AG04450 (cell line): ENCODE measurements around the gene RABGAP1L. TPM values are rescaled to one million over a fixed set of nuclear protein-coding genes. Genes with fewer than 3 reads are reported as not detected.

Source experiments
- CTCF ChIA-PET: fragments of 300-600, 350-600 bp; formaldehyde crosslinking; extraction: SDS; loops from one replicate; lab custom pipeline; 2022; ENCODE audit warnings: antibody characterized with exemption, inconsistent platforms; lab: Charles Lee
- POLR2A ChIA-PET: fragments of 350-600 bp; formaldehyde crosslinking; extraction: SDS; loops from one replicate; lab custom pipeline; 2021; ENCODE audit warnings: antibody characterized with exemption, inconsistent platforms; lab: Yijun Ruan, JAX
- DNase-seq: peaks from one replicate; pipeline ENCODE4 v3.0.0-alpha.2; 2011; ENCODE audit warnings: low read depth, low spot score
- H3K27ac ChIP-seq: one replicate; pipeline ENCODE4 v1.5.1; 2012; ENCODE audit warnings: low read depth, low read length, control low read depth
- H3K27me3 ChIP-seq: one replicate; pipeline ENCODE4 v1.6.0; 2012; ENCODE audit warnings: low read length; ENCODE audit not compliant: control insufficient read depth, insufficient read depth
- H3K4me3 ChIP-seq: 2 replicates; pipeline ENCODE4 v1.5.1; 2011; ENCODE audit warnings: mild to moderate bottlenecking, low read depth, low read length, control low read depth
- H3K9me3 ChIP-seq: 2 replicates; pipeline ENCODE4 v1.5.1; 2012; ENCODE audit warnings: low read length; ENCODE audit not compliant: control insufficient read depth, insufficient read depth
- polyA plus RNA-seq: library from polyadenylated mRNA; depleted of rRNA; stranded (reverse); fragments of >200 nt; gene quantifications from 2 replicates; pipeline ENCODE4 v1.2.3, GENCODE V29; 2011
- TF ChIP-seq, protein P1 (sequence below): IDR thresholded peaks from 2 replicates; pipeline ENCODE4 v1.5.1; 2011; ENCODE audit warnings: low read depth, low read length, control low read depth, inconsistent platforms

RABGAP1L gene
- polyA plus RNA-seq, 1 experiment = 21.2 TPM

DNA sequence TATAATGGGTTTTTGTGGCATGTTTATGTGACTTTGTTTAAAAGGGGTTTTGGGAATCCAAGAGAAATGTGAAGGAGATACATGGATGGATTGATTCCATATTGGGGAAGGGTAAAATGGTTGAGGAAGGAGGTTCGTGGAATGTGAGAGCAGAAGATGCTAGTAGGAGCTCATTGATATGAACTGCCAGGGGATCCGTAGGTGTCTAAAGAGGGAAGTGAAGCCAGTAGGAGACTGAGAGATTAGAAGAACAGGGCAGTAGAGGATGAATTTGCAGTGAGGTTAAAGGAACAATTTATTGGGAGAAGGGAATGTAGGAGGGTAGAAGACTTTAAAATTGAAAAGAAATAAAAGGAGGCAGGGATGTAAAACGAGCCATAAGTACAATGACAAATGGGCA, 541.0 kb downstream of the RABGAP1L start:
- POLR2A ChIA-PET = no interaction called here
- H3K27ac ChIP-seq = no peak overlapping the region
- H3K27me3 ChIP-seq = no peaks in the 10 kb centered on the region
- TF ChIP-seq, protein P1, sequence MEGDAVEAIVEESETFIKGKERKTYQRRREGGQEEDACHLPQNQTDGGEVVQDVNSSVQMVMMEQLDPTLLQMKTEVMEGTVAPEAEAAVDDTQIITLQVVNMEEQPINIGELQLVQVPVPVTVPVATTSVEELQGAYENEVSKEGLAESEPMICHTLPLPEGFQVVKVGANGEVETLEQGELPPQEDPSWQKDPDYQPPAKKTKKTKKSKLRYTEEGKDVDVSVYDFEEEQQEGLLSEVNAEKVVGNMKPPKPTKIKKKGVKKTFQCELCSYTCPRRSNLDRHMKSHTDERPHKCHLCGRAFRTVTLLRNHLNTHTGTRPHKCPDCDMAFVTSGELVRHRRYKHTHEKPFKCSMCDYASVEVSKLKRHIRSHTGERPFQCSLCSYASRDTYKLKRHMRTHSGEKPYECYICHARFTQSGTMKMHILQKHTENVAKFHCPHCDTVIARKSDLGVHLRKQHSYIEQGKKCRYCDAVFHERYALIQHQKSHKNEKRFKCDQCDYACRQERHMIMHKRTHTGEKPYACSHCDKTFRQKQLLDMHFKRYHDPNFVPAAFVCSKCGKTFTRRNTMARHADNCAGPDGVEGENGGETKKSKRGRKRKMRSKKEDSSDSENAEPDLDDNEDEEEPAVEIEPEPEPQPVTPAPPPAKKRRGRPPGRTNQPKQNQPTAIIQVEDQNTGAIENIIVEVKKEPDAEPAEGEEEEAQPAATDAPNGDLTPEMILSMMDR = no peak
- H3K9me3 ChIP-seq = no peaks in the 10 kb centered on the region
- H3K4me3 ChIP-seq = no peak overlapping the region
- CTCF ChIA-PET = interaction anchor here (1.3 to 3.2 kb wide), 3 partner anchors 9 to 438 kb away, joined by 3 to 11 read pairs (median 6); no protein-coding TSS in a partner anchor
- DNase-seq = no peak

GRCh38 chr1:174700775-174701174, 541.5 kb downstream of the RABGAP1L start:
- Histone ChIP-seq H3K27me3 (no peaks in the 10 kb centered on the region), H3K4me3 (no peak overlapping the region), H3K9me3 (no peaks in the 10 kb centered on the region), H3K27ac (no peak overlapping the region)
- no peak for DNase-seq
- ChIA-PET POLR2A (no interaction called here), CTCF (interaction anchor here (1.3 to 3.2 kb wide), 3 partner anchors 9 to 438 kb away, joined by 3 to 11 read pairs (median 6); no protein-coding TSS in a partner anchor)
- TF ChIP-seq, protein P1 = no peak

DNA sequence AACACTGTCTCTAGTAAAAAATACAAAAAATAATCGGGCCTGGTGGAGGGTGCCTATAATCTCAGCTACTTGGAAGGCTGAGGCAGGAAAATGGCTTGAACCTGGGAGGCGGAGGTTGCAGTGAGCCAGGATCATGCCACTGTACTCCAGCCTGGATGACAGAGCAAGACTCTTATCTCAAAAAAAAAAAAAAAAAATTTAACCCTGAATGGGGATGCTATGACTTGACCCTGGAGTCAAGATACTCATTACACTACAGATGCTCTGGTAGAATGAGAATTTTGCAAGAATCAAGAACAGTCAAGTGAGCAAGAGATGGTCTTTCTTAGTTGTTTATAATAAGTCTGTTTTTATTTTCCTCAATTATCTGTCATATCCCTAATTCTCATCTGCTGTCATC, 542.2 kb downstream of the RABGAP1L start:
- no peak for DNase-seq
- Histone ChIP-seq H3K4me3 (no peak overlapping the region), H3K27me3 (no peaks in the 10 kb centered on the region), H3K27ac (no peak overlapping the region), H3K9me3 (no peaks in the 10 kb centered on the region)
- TF ChIP-seq, protein P1 = no peak
- CTCF ChIA-PET = interaction anchor here (1.3 to 3.2 kb wide), 3 partner anchors 10 to 439 kb away, joined by 3 to 13 read pairs (median 11); no protein-coding TSS in a partner anchor
- POLR2A ChIA-PET = no interaction called here

- no peak for DNase-seq
- TF ChIP-seq, protein P1 = no peak
- Histone ChIP-seq H3K9me3 (no peaks in the 10 kb centered on the region), H3K4me3 (no peak overlapping the region), H3K27ac (no peak overlapping the region), H3K27me3 (no peaks in the 10 kb centered on the region)
- CTCF ChIA-PET = interaction anchor here (1.0 to 1.6 kb wide), 2 partner anchors 24 to 439 kb away, joined by 4 to 13 read pairs; no protein-coding TSS in a partner anchor
- POLR2A ChIA-PET = no interaction called here
Observed at GRCh38 chr1:174702011-174702410, 542.7 kb downstream of the RABGAP1L start.

GRCh38 chr1:174703309-174703708, 544.0 kb downstream of the RABGAP1L start:
- TF ChIP-seq, protein P1 = no peak
- H3K9me3 ChIP-seq = no peaks in the 10 kb centered on the region
- H3K27me3 ChIP-seq = no peaks in the 10 kb centered on the region
- no peak overlapping the region for H3K27ac ChIP-seq
- CTCF ChIA-PET = interaction anchor here (1.6 kb wide), 1 partner anchor 441 kb away, joined by 13 read pairs; no protein-coding TSS in a partner anchor
- POLR2A ChIA-PET = no interaction called here
- no peak for DNase-seq
- no peak overlapping the region for H3K4me3 ChIP-seq
